ENCODE results near the gene LRRC10B.

GRCh38 chr11:61538636-61538961 lies 30.1 kb downstream of the LRRC10B start:
- TF ChIP-seq CTCF (IDR thresholded peaks at IDR 0.05) (no peak), EZH2 (IDR thresholded peaks at IDR 0.05) (no peak)
